NCI-H524 treated with DMSO at 0.1 percent for 48 hours (cell line): ENCODE measurements around the gene CDC14A.
"Not testable (repeated sequence)": the region's sequence is repeated elsewhere in the genome, so short reads cannot be mapped to it uniquely, and the experiment has no call there.

Experiments
- DNase-seq: peaks from one replicate; lab custom pipeline; 2025; lab: John Stamatoyannopoulos, UW

Gene CDC14A

DNA sequence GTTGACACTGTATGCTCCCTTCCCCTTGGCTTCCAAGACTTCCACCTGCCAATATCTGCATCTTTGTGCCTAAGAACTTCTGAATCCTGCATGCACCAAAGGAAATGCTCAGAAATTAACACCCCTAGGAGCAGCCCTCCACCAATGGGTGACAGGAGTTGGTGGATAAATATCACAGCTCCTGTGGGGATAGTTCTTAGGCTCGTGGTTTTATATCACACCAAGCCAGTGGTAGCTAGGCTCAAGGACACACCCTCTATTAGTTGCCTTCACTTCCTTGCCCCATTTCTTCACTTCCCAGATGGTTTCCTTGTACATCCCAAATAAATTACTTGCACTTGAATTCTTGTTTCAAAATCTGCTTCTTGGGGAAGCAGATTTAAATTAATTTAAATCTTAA, 16.9 kb upstream of the CDC14A start:
- no peak for DNase-seq

GRCh38 chr1:100337878-100338277, 14.4 kb upstream of the CDC14A start:
- not testable (repeated sequence) for DNase-seq

DNA sequence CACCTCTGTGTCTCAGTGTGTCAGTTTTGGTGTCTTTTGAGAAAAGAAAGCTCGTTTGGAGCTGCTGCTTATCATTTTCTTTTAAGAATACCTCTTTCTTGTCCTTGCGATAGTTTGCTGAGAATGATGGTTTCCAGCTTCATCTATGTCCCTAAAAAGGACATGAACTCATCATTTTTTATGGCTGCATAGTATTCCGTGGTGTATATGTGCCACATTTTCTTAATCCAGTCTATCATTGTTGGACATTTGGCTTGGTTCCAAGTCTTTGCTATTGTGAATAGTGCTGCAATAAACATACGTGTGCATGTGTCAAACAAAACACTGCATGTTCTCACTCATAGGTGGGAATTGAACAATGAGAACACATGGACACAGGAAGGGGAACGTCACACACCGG, 12.6 kb upstream of the CDC14A start:
- not testable (repeated sequence) for DNase-seq

DNA sequence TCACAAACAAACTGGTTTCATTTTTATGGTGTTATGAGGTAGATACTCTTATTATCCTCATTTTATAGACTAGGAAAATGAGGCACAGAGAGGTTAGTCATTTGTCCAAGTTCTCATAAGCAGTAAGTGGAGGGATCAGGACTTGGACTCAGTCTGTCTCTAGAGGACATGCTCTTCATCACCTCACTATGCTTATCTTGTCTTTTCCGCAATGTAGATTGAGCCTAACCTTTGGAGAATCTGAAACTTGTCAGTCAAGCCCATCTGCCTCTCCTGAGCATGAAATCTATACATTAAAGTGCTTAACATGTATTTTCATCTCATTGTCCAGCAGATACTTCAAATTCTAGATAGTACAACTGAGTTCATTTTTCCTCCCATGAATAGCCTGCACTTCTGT, 11.8 kb upstream of the CDC14A start:
- DNase-seq: no peak

DNA sequence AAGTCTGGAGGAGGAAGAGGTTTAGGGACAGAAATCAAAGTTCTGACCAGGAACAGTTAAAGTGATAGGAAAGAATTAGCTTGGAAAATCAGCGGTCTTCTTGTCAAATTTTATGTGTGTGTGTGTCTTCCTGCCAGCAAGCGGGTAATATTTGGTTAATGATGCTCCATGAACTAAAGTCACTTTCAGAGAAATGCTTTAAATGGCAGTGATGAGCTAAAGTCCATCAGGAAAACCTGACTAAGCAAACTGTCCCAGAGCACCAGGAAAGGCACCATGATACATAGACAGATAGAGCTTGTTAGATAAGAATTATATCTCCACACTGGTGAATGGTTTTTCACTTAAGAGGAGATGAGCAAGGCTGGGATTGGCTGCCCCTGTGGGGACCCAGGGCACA, 10.0 kb upstream of the CDC14A start:
- no peak for DNase-seq

DNA sequence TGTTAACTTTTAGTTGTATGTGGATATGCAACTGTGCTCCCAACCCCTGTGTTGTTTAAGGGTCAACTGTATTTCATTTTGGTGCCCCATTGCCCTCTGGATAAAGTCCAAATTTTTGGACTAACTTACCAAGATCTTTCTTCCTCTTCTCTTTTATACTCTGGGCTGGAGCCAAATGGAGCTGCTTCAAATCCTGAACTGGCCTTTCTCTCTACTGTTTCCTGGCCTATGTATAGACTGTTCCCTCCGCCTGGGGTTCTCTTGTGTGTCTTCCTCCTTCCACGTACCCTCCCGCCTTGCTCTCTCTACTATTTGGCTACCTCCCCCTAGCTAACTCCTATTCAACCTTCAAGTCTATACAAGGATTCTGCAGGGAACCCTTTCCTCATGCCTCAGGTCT, 8.4 kb upstream of the CDC14A start:
- no peak for DNase-seq

DNA sequence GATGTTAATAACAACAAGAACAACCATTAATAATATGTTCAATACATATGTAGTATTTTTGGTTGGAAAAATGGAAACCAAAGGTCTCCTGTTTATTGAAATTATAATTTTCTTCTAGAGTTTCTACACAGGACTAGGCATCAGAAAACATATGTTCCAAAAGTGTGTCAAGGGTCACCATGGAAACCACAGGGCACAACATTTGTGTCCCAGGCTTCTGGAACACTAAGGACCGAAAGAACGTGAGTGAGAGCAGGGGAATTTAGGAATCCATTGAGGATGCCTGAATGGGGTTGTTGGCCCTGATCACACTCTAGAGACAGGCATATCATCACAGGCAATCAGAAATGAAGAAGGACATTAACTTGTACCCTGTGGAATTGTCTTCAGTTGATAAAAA, 7.5 kb upstream of the CDC14A start:
- no peak for DNase-seq

DNA sequence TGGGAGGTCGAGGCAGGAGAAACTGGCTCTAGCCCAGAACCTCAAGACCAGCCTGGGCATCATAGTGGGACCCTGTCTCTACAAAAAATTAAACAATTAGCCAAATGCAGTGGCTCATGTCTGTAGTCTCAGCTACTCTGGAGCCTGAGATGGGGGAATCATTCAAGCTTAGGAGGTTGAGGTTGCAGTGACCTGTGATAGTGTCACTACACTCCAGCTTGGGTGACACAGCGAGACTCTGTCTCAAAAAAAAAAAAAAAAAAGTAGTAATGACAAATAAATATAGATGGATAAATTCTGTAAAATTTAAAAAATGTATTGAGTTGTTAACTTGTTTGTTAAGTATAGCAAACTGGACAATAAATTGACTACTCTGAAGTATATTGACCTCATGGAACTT, 5.9 kb upstream of the CDC14A start:
- DNase-seq: no peak

- no peak for DNase-seq
These were observed 5.0 kb upstream of the CDC14A start for GRCh38 chr1:100347009-100347966.

DNA sequence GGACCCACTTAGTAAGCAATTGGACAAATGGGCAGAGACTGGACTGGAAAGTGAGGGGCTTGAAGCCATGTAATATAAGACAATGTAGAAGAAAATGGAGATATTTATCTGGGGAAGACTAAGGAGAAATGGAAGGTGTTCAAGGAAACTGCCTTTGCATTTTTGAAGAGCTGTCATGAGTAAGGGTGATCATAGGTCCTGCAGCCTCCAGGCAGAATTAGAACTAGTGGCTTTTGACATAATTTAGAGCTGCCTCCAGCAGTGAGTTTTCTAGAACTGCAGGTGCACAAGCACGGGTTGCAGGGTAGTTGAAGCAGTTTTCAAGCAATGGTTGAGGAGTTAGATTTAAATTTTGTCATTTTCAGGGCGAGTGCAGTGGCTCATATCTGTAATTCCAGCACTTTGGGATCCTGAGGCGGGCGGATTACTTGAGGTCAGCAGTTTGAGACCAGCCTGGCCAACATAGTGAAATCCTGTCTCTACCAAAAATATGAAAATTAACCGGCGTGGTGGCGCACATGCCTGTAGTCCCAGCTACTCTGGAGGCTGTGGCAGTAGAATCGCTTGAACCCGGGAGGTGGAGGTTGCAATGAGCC, 3.7 kb upstream of the CDC14A start:
- no peak for DNase-seq

DNA sequence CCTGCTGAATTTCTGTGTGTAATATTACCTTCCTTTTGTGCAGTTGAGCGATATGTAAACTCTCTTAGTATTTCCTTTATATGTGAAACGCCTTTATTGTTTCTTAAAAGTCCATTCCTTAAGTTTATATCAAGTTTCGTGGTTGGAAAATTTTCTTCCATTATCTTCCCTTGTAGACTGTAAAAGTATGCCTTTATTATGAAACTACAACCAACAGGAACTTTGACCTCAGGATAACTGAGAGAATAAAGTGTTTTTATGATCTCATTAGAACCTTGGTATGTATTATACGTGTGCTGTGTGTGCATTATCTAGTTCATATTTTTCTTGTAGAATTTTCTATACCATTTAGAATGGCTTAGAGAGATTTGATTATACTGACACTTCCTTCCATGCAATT, 3.1 kb upstream of the CDC14A start:
- DNase-seq: no peak

DNA sequence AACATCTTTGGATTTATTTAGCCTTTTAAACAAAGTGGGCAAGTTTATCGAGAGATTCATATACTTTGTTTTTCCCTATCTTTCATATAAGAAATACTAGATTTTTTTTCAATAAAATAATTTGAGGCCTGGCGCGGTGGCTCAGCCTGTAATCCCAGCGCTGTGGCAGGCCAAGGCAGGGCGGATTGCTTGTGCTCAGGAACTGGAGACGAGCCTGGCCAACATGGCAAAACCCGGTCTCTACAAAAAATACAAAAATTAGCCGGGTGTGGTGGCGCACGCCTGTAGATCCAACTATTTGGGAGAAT, 1.6 kb upstream of the CDC14A start:
- DNase-seq: no peak

DNA sequence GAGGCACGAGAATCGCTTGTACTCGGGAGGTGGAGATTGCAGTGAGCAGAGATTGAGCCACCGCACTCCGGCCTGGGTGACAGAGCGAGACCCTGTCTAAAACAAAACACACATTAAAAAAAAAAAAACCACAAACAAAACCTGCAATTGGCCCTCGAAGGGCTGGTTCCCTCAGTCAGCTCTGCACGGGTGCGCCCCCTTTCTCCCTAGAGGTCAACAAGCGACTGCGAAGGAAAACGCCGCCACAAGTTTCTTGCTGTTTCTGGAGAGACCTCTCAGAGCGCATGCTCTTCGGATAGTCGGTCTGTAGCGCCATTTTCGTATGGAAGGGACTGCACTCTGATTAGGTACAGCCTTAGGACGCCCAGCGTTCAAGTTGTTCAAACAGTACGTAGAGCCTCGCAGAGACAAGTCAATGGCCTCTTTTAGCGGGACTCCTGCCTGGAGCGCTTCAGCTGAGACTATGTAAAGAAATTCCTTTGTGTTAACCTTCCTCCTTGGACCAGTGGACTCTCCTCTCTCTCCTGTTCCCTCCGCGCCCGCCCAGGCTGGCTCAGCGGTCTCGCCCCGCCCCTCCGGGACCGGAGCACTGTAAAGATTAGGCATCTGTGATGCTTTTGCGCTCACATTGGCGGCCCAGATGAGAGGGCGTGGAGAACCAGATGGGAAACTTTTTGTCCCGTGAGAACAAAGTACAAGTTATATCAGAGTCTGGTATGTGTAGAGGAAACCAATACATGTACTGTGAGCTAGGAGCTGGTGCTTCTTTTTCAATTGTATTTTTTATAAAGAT, 1.0 kb upstream of the CDC14A start:
- DNase-seq: peak; percentile 87

- no peak for DNase-seq
These were observed 930 bp downstream of the CDC14A start for GRCh38 chr1:100353071-100353801.

DNA sequence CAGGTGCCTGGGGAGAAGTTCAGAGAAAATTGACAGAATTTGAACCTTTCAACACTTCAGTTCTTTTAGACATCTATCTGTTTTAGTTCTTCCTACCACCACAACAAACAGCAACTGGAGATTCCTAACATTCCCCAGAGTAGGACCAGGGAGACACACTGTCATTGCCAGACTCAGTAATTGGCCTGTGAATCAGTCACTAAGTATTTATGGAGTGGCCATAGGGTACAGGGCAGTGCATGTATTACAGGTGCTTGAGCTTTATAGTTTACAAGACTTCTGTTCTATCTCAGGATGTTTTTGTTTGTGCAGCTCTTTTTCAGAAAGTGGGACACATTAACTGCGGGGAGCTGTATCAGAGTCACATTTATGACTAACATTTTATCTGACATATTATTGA, 1.7 kb downstream of the CDC14A start:
- DNase-seq: no peak

DNA sequence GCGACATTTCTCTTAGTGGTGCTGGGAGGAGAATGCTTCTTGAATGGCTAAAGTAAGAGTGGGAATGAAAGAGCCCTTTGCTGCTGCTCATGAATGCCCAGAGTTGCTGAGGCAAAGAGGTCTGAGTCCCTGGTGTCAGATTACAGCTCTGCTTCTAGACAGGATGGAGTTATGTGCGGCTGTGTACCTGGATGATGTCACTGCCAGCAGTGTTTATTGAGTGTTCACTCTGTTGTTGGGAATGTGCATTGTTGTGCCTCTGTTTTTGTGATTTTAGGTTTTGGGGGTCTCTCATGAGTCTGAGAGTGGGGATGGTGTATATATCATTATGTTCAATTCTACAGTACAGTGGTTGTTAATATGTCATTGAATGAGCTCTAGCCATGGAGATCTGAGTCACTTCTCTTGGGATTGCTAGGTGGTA, 2.7 kb downstream of the CDC14A start:
- no peak for DNase-seq

DNA sequence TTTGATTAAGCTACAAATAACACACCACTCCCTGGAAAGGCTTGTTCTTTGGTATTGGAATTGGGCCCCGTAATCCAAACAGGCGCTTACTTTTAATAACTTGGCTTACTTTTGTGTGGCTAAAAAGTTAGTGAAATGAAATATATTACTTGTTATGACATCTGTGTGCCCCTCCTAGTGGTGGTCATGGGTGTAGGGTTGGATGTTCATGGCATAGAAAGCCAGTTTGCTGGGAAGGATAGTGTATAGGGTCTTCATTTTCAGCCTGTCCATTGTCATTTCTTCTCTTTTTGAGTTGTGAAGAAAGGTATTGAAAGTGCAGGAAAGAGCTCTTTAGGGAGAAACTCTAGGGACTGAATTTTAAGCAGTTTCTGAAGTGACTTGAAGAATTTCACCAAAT, 5.9 kb downstream of the CDC14A start:
- DNase-seq: no peak

- no peak for DNase-seq
These were observed 6.8 kb downstream of the CDC14A start for GRCh38 chr1:100359139-100359538.

GRCh38 chr1:100360790-100361510, 8.6 kb downstream of the CDC14A start:
- no peak for DNase-seq

DNA sequence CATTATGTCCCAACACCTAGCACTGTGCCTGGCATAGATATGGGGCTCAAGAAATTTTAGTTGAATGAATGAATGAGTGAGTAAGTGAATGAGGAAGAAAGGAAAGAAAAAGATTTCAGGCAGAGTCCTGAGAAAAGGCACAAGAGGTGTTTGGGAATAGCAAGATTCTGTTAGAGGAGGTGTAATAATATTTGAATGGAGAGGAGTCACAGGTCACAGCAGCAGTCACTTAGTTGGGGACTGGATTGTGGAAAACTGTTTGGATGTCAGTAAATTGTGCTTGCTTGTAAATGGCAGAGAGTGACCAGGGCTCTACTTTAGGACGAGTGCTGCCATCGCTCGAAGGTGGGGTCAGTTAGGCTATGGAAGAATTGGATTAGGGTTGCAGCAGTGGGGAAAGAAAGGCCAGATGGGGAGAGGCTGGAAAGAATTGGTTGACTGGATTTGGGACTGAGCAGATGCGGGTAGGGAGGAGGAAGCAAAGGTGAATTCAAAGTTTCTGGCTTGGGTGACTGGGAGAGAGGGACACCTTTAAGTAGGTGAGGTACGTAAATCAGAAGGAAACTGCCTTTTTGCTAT, 9.3 kb downstream of the CDC14A start:
- DNase-seq: peak; percentile 18

- peak; percentile 92 for DNase-seq
These were observed 10.6 kb downstream of the CDC14A start for GRCh38 chr1:100362821-100363466.
